Measurements from ENCODE around the gene GRK5. TPM values are rescaled to one million over a fixed set of nuclear protein-coding genes. Genes with fewer than 3 reads are reported as not detected.

The GRK5 gene
- total and polyA plus RNA-seq, 9 of the 15 experiments (the other 6 are each of a cell fraction or from before 2014, with no cell fraction given), result 0.46 to 0.83 (median 0.67) TPM; not detected in 2

GRCh38 chr10:119491966-119492757 lies 284.8 kb downstream of the GRK5 start:
- DNase-seq (ENCODE audit: extremely low read depth in 1 of 4, low spot score in 3 of 4) (no peak), FAIRE-seq (no peak), ATAC-seq (no peak)
- TF ChIP-seq HDAC8 (tag; IDR thresholded peaks at IDR 0.05), result no peak
- no peak for TF ChIP-seq ZBTB33 (CRISPR knock-in tag; IDR thresholded peaks at IDR 0.05)
- TF ChIP-seq RUNX1 (IDR thresholded peaks at IDR 0.05; ENCODE audit: low read depth), result no peak
- no peak for TF ChIP-seq SP2 (IDR thresholded peaks at IDR 0.05; ENCODE audit: extremely low read depth, low read depth, low read length, poor library complexity, severe bottlenecking)
- TF ChIP-seq TAF1 (IDR thresholded peaks at IDR 0.05; ENCODE audit: control insufficient read depth, extremely low read depth, insufficient read depth, low read length, severe bottlenecking), result no peak
- TF ChIP-seq TCFL5 (CRISPR knock-in tag; conservative IDR thresholded peaks at IDR 0.05), result no peak
- no peak for TF ChIP-seq TFAM (CRISPR knock-in tag; conservative IDR thresholded peaks at IDR 0.05)
- no peak for TF ChIP-seq ASH1L (IDR thresholded peaks at IDR 0.05; ENCODE audit: borderline replicate concordance, low read depth, partially characterized antibody)
- H3K4me2 ChIP-seq (ENCODE audit: insufficient read depth, low read length), result no peak overlapping the region
- no peak overlapping the region for H3K9ac ChIP-seq (ENCODE audit: insufficient read depth in 1 of 2, low read depth in 2 of 2, low read length in 2 of 2)
- H3K4me3 ChIP-seq, result no peak overlapping the region
- H3K4me1 ChIP-seq (replicated peaks in 1 of 2; ENCODE audit: control insufficient read depth in 2 of 2, insufficient read depth in 2 of 2, low read length in 2 of 2), result peaks cover 0 to 5% of the 10 kb centered on the region in 2 experiments; a peak in 2 of 5 replicates
- intact Hi-C loops (cut with micrococcal nuclease) (no loop called here), in situ Hi-C loops (cut with MboI) (no loop called here)
- no peak overlapping the region for H3K27ac ChIP-seq (ENCODE audit: extremely low read depth, low read depth, low read length)
- H3K36me3 ChIP-seq (ENCODE audit: control insufficient read depth, insufficient read depth, low read length), result no peaks in the 10 kb centered on the region
- ChIA-PET POLR2A (no interaction called here), CTCF (ENCODE audit: low intra/inter-chr PET ratio) (no interaction called here)
- H4K20me1 ChIP-seq (replicated peaks; ENCODE audit: control insufficient read depth, insufficient read depth, low read length), result no peaks in the 10 kb centered on the region
- no peaks in the 10 kb centered on the region for H3K9me1 ChIP-seq (ENCODE audit: control insufficient read depth, insufficient read depth, low read length)
- BruUV-seq (replicated peaks), result no TSS peak
- H3K9me3 ChIP-seq (replicated peaks; ENCODE audit: control insufficient read depth, insufficient read depth, low read depth, low read length), result no peaks in the 10 kb centered on the region
- WGBS (ENCODE audit: insufficient coverage, low coverage, missing lambda C conversion rate), result 43% methylated on average over 5 of the region's 6 CpGs
- H3K27me3 ChIP-seq (ENCODE audit: control insufficient read depth in 2 of 2, insufficient read depth in 2 of 2, low read length in 2 of 2), result no peaks in the 10 kb centered on the region
- H3K79me2 ChIP-seq (ENCODE audit: control insufficient read depth, insufficient read depth, low read length), result no peaks in the 10 kb centered on the region
- H2AFZ ChIP-seq (ENCODE audit: low read depth, low read length), result no peak overlapping the region

Data from K562 (cell line).